ENCODE measurements around the gene METTL23.
"Not testable (repeated sequence)": the region's sequence is repeated elsewhere in the genome, so short reads cannot be mapped to it uniquely, and the experiment has no call there.

METTL23 gene

GRCh38 chr17:76738468-76738850 lies 11.8 kb downstream of the METTL23 start:
- TF ChIP-seq CTCF (conservative IDR thresholded peaks at IDR 0.05; ENCODE audit: low read length) = no peak
- peak overlapping the region; percentile 91 for H3K4me3 ChIP-seq (ENCODE audit: low read length)
- no peak for DNase-seq (ENCODE audit: low read depth)

- not testable (repeated sequence) for H3K4me3 ChIP-seq (ENCODE audit: low read length); DNase-seq (ENCODE audit: low read depth)
Measured at GRCh38 chr17:76739568-76740115, 13.0 kb downstream of the METTL23 start.

GRCh38 chr17:76740329-76741118 lies 13.9 kb downstream of the METTL23 start:
- DNase-seq (ENCODE audit: low read depth) = no peak
- TF ChIP-seq CTCF (conservative IDR thresholded peaks at IDR 0.05; ENCODE audit: low read length) = no peak
- no peak overlapping the region for H3K4me3 ChIP-seq (ENCODE audit: low read length)

- no peak for TF ChIP-seq CTCF (conservative IDR thresholded peaks at IDR 0.05; ENCODE audit: low read length)
- DNase-seq (ENCODE audit: low read depth) = no peak
- no peak overlapping the region for H3K4me3 ChIP-seq (ENCODE audit: low read length)
Measured at GRCh38 chr17:76742958-76743357, 16.3 kb downstream of the METTL23 start.

GRCh38 chr17:76744747-76745146 lies 18.1 kb downstream of the METTL23 start:
- H3K4me3 ChIP-seq (ENCODE audit: low read length) = no peak overlapping the region
- DNase-seq (ENCODE audit: low read depth) = no peak
- no peak for TF ChIP-seq CTCF (conservative IDR thresholded peaks at IDR 0.05; ENCODE audit: low read length)

- DNase-seq (ENCODE audit: low read depth); H3K4me3 ChIP-seq (ENCODE audit: low read length): not testable (repeated sequence)
Measured at GRCh38 chr17:76745785-76746184, 19.1 kb downstream of the METTL23 start.

- DNase-seq (ENCODE audit: low read depth) = no peak
- no peak for TF ChIP-seq CTCF (conservative IDR thresholded peaks at IDR 0.05; ENCODE audit: low read length)
- H3K4me3 ChIP-seq (ENCODE audit: low read length) = no peak overlapping the region
Measured at GRCh38 chr17:76747716-76748363, 21.2 kb downstream of the METTL23 start.

- no peak for TF ChIP-seq CTCF (conservative IDR thresholded peaks at IDR 0.05; ENCODE audit: low read length)
- H3K4me3 ChIP-seq (ENCODE audit: low read length) = no peak overlapping the region
- no peak for DNase-seq (ENCODE audit: low read depth)
Measured at GRCh38 chr17:76748657-76749056, 22.0 kb downstream of the METTL23 start.

Data from AG10803 (cell line).